ENCODE results near the gene NKAIN2. TPM values are rescaled to one million over a fixed set of nuclear protein-coding genes. Genes with fewer than 3 reads are reported as not detected.

The NKAIN2 gene
- total RNA-seq, 2 donors from 2014 or later, result 0.31 to 2.3 TPM

- Histone ChIP-seq H3K27ac (no peak overlapping the region), H3K36me3 (no peaks in the 10 kb centered on the region), H3K27me3 (no peaks in the 10 kb centered on the region), H3K4me3 (no peak overlapping the region), H3K9me3 (no peaks in the 10 kb centered on the region), H3K4me1 (no peaks in the 10 kb centered on the region)
- no peak for DNase-seq (ENCODE audit: low spot score)
- no peak for TF ChIP-seq CTCF (IDR thresholded peaks at IDR 0.05)
Observed at GRCh38 chr6:123873974-123874373, 70.3 kb downstream of the NKAIN2 start.

- H3K27ac ChIP-seq, result no peak overlapping the region
Observed at GRCh38 chr6:123875784-123876183, 72.1 kb downstream of the NKAIN2 start.

GRCh38 chr6:123879749-123880148, 76.1 kb downstream of the NKAIN2 start:
- no peak overlapping the region for H3K4me3 ChIP-seq
- no peaks in the 10 kb centered on the region for H3K9me3 ChIP-seq
- H3K27me3 ChIP-seq, result no peaks in the 10 kb centered on the region
- no peaks in the 10 kb centered on the region for H3K36me3 ChIP-seq
- TF ChIP-seq CTCF (IDR thresholded peaks at IDR 0.05), result no peak
- H3K27ac ChIP-seq, result no peak overlapping the region
- DNase-seq (ENCODE audit: low spot score), result no peak
- H3K4me1 ChIP-seq, result no peaks in the 10 kb centered on the region

More at GRCh38 chr6:123875784-123876183, 72.1 kb downstream of the NKAIN2 start:
- Histone ChIP-seq H3K27me3 (no peaks in the 10 kb centered on the region), H3K4me1 (no peaks in the 10 kb centered on the region), H3K36me3 (no peaks in the 10 kb centered on the region), H3K9me3 (no peaks in the 10 kb centered on the region), H3K4me3 (no peak overlapping the region)
- no peak for DNase-seq (ENCODE audit: low spot score)
- TF ChIP-seq CTCF (IDR thresholded peaks at IDR 0.05), result no peak

GRCh38 chr6:123888771-123889513, 85.3 kb downstream of the NKAIN2 start:
- TF ChIP-seq CTCF (IDR thresholded peaks at IDR 0.05), result no peak
- no peak for DNase-seq (ENCODE audit: low spot score)
- no peak overlapping the region for H3K4me3 ChIP-seq

GRCh38 chr6:123895346-123895745, 91.7 kb downstream of the NKAIN2 start:
- no peaks in the 10 kb centered on the region for H3K9me3 ChIP-seq
- H3K36me3 ChIP-seq, result no peaks in the 10 kb centered on the region
- no peaks in the 10 kb centered on the region for H3K4me1 ChIP-seq
- no peaks in the 10 kb centered on the region for H3K27me3 ChIP-seq
- DNase-seq (ENCODE audit: low spot score), result no peak
- no peak overlapping the region for H3K4me3 ChIP-seq
- no peak overlapping the region for H3K27ac ChIP-seq
- TF ChIP-seq CTCF (IDR thresholded peaks at IDR 0.05), result no peak

More at GRCh38 chr6:123888771-123889513, 85.3 kb downstream of the NKAIN2 start:
- Histone ChIP-seq H3K9me3 (no peaks in the 10 kb centered on the region), H3K4me1 (no peaks in the 10 kb centered on the region), H3K27ac (peak overlapping the region; percentile 33 to 43), H3K36me3 (no peaks in the 10 kb centered on the region), H3K27me3 (no peaks in the 10 kb centered on the region)

- Histone ChIP-seq H3K4me3 (no peak overlapping the region), H3K27me3 (no peaks in the 10 kb centered on the region), H3K36me3 (no peaks in the 10 kb centered on the region), H3K9me3 (no peaks in the 10 kb centered on the region), H3K27ac (no peak overlapping the region), H3K4me1 (no peaks in the 10 kb centered on the region)
- no peak for DNase-seq (ENCODE audit: low spot score)
- TF ChIP-seq CTCF (IDR thresholded peaks at IDR 0.05), result no peak
Observed at GRCh38 chr6:123895806-123896205, 92.1 kb downstream of the NKAIN2 start.
